Small intestine (tissue), 7 donors: ENCODE measurements around the gene RP2. TPM values are rescaled to one million over a fixed set of nuclear protein-coding genes. Genes with fewer than 3 reads are reported as not detected.

Source experiments
- DNase-seq, 2 donors: peaks; one replicate each; pipeline versions ENCODE4 v3.0.0 to v3.0.0-alpha.2; 2013
- FAIRE-seq: peaks from 2 replicates; lab custom pipeline; 2012; peaks lifted over from hg19 to GRCh38; lab: Jason Lieb, UNC
- H3K27ac ChIP-seq, 3 donors: one replicate each; pipeline ENCODE4 v1.5.1; 2013; ENCODE audit warnings: low read length in 2 of 3, mild to moderate bottlenecking in 2 of 3, control low read depth in 1 of 3, inconsistent platforms in 1 of 3, low read depth in 1 of 3, moderate library complexity in 1 of 3
- H3K27me3 ChIP-seq, 3 donors: one replicate each; pipeline ENCODE4 v1.6.1; 2013; ENCODE audit warnings: low read length in 3 of 3, inconsistent platforms in 1 of 3; ENCODE audit not compliant: control insufficient read depth in 3 of 3, insufficient read depth in 3 of 3
- H3K36me3 ChIP-seq, 3 donors: one replicate each; pipeline ENCODE4 v1.6.1; 2013; ENCODE audit warnings: low read length in 3 of 3, inconsistent platforms in 1 of 3, low read depth in 1 of 3, mild to moderate bottlenecking in 1 of 3, moderate library complexity in 1 of 3; ENCODE audit not compliant: control insufficient read depth in 3 of 3, insufficient read depth in 2 of 3
- H3K4me1 ChIP-seq, 3 donors: one replicate each; pipeline ENCODE4 v1.6.1; 2013; ENCODE audit warnings: low read length in 2 of 3, inconsistent platforms in 1 of 3, low read depth in 1 of 3, mild to moderate bottlenecking in 1 of 3, moderate library complexity in 1 of 3; ENCODE audit not compliant: control insufficient read depth in 3 of 3, insufficient read depth in 2 of 3
- H3K4me3 ChIP-seq, 3 donors: one replicate each; pipeline ENCODE4 v1.5.1; 2013; ENCODE audit warnings: low read length in 3 of 3, control low read depth in 1 of 3, inconsistent platforms in 1 of 3, low read depth in 1 of 3, mild to moderate bottlenecking in 1 of 3, moderate library complexity in 1 of 3
- H3K9me3 ChIP-seq, 2 donors: one replicate each; pipeline ENCODE4 v1.6.1; 2013; ENCODE audit warnings: low read depth in 1 of 2, low read length in 1 of 2; ENCODE audit not compliant: control insufficient read depth in 2 of 2, insufficient read depth in 1 of 2
- WGBS, 3 donors: extraction: QIAGEN DNeasy Blood & Tissue Kit; methylation state at CpG; one replicate each; pipeline ENCODE4 v1.1.7; 2013; 5-methylcytosine and 5-hydroxymethylcytosine counted together
- polyA plus RNA-seq, 4 donors: library from polyadenylated mRNA; stranded (reverse) in 3 of 4; unstranded in 1 of 4; fragments of 200-250 nt in 3 of 4; fragments of 120-200 nt in 1 of 4; gene quantifications; one replicate each; pipeline versions ENCODE4 v1.2.1 to v1.2.3, GENCODE V29; 2013
- donor health status: healthy with polysubstance abuse.
- donor health status: control.
- donor health status: control.
- donor health status: Bipolar disorder and iron deficiency.
- donor health status: healthy.

The RP2 gene
- polyA plus RNA-seq, 4 donors, result 7.7 to 15.9 (median 11.9) TPM

- Histone ChIP-seq H3K4me3 (no peak overlapping the region), H3K36me3 (no peaks in the 10 kb centered on the region), H3K4me1 (no peaks in the 10 kb centered on the region), H3K27ac (no peak overlapping the region), H3K9me3 (no peaks in the 10 kb centered on the region), H3K27me3 (peaks cover 0 to 3% (median 0%) of the 10 kb centered on the region in 3 donors)
- DNase-seq (peak in 1 of 2 donors; percentile 63), FAIRE-seq (no peak)
- WGBS, 3 donors, result 17 to 55% (median 23%) methylated on average over 2 to 3 of the region's 3 CpGs
These were observed 33.7 kb upstream of the RP2 start for GRCh38 chrX:46803140-46803539.

- DNase-seq (no peak), FAIRE-seq (no peak)
These were observed 31.6 kb upstream of the RP2 start for GRCh38 chrX:46805270-46805669.

GRCh38 chrX:46811121-46811520 lies 25.7 kb upstream of the RP2 start:
- DNase-seq, result no peak
- 70 to 88% (median 74%) methylated on average over 1 of the region's 1 CpG for WGBS, 3 donors
- H3K4me3 ChIP-seq, result no peak overlapping the region
- H3K27ac ChIP-seq, result no peak overlapping the region
- no peaks in the 10 kb centered on the region for H3K27me3 ChIP-seq
- H3K4me1 ChIP-seq, result no peaks in the 10 kb centered on the region
- no peaks in the 10 kb centered on the region for H3K36me3 ChIP-seq
- FAIRE-seq, result no peak
- no peaks in the 10 kb centered on the region for H3K9me3 ChIP-seq

More at GRCh38 chrX:46805270-46805669, 31.6 kb upstream of the RP2 start:
- Histone ChIP-seq H3K27ac (no peak overlapping the region), H3K27me3 (peaks cover 0 to 3% (median 0%) of the 10 kb centered on the region in 3 donors), H3K9me3 (no peaks in the 10 kb centered on the region), H3K4me3 (no peak overlapping the region), H3K4me1 (no peaks in the 10 kb centered on the region), H3K36me3 (no peaks in the 10 kb centered on the region)
- 78 to 93% (median 82%) methylated on average over 2 of the region's 2 CpGs for WGBS, 3 donors

DNA sequence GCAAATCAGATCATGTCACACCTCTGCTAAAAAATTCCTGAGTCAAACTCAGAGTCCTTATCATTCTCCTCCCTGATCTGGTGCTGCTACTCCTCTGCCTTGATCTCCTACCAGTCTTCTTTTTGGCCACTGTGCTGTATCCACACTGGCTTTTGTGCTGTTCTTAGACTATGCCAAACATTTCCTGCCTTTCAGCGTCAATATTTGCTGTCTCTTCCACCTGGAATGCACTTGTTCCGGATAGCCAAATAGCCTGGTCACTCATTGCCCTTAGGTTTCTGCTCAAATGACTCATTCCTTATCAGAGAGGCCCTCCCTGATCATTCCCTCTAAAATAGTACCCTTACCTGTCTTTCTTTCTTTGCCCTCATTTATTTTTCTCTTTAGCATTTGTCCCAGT lies 24.4 kb upstream of the RP2 start:
- no peak for DNase-seq
- no peak for FAIRE-seq
- Histone ChIP-seq H3K4me3 (no peak overlapping the region), H3K36me3 (no peaks in the 10 kb centered on the region), H3K27ac (no peak overlapping the region), H3K9me3 (no peaks in the 10 kb centered on the region), H3K27me3 (no peaks in the 10 kb centered on the region), H3K4me1 (no peaks in the 10 kb centered on the region)
- WGBS, 3 donors, result 58 to 74% (median 67%) methylated on average over 2 of the region's 2 CpGs

GRCh38 chrX:46814966-46815365 lies 21.9 kb upstream of the RP2 start:
- Histone ChIP-seq H3K27ac (no peak overlapping the region), H3K4me1 (no peaks in the 10 kb centered on the region), H3K36me3 (no peaks in the 10 kb centered on the region), H3K9me3 (no peaks in the 10 kb centered on the region), H3K27me3 (no peaks in the 10 kb centered on the region), H3K4me3 (no peak overlapping the region)
- FAIRE-seq (no peak), DNase-seq (peak in 1 of 2 donors; percentile 25)
- WGBS, 3 donors, result 80 to 91% (median 81%) methylated on average over 7 of the region's 7 CpGs

- H3K27me3 ChIP-seq, result no peaks in the 10 kb centered on the region
- DNase-seq (no peak), FAIRE-seq (no peak)
- WGBS, 3 donors, result 84 to 86% (median 85%) methylated on average over 5 of the region's 5 CpGs
- H3K36me3 ChIP-seq, result no peaks in the 10 kb centered on the region
- H3K9me3 ChIP-seq, result no peaks in the 10 kb centered on the region
- no peak overlapping the region for H3K27ac ChIP-seq
- H3K4me3 ChIP-seq, result no peak overlapping the region
- no peaks in the 10 kb centered on the region for H3K4me1 ChIP-seq
These were observed 17.7 kb upstream of the RP2 start for GRCh38 chrX:46819136-46819535.

DNA sequence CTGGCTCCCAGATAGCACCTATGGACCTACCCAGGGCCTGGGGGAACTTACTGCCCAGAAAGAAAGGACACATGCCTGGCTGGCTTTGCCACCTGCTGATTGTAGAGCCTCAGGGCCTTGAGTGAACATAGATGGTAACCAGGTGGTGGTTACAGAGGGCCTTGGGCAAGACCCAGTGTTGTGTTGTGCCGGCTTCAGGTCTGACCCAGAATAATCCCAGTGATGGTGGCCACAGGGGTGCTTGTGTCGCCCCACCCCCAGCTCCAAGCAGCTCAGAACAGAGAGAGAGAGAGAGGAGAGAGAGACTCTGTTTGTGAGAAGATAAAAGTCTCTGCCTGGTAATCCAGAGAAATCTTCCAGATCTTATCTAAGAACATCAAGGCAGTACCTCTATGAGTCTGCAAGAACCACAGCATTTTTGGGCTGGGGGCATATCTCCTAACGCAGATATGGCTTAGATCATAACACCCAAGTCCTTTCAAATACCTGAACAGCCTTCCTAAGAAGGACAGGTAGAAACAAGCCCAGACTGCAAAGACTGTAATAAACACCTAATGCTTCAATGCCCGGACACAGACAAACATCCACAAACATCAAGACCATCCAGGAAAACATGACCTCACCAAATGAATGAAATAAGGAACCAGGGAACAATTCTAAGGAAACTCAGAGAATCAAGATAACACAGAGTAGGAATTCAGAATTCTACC lies 16.3 kb upstream of the RP2 start:
- Histone ChIP-seq H3K9me3 (no peaks in the 10 kb centered on the region), H3K27ac (no peak overlapping the region), H3K36me3 (no peaks in the 10 kb centered on the region), H3K27me3 (no peaks in the 10 kb centered on the region), H3K4me3 (no peak overlapping the region), H3K4me1 (no peaks in the 10 kb centered on the region)
- DNase-seq (no peak), FAIRE-seq (no peak)
- 75 to 95% (median 94%) methylated on average over 3 to 4 of the region's 4 CpGs for WGBS, 3 donors

- no peak for FAIRE-seq
- Histone ChIP-seq H3K36me3 (no peaks in the 10 kb centered on the region), H3K9me3 (no peaks in the 10 kb centered on the region), H3K27ac (no peak overlapping the region), H3K27me3 (no peaks in the 10 kb centered on the region), H3K4me3 (no peak overlapping the region), H3K4me1 (no peaks in the 10 kb centered on the region)
- no peak for DNase-seq
- 45 to 72% (median 57%) methylated on average over 2 of the region's 2 CpGs for WGBS, 3 donors
These were observed 13.4 kb upstream of the RP2 start for GRCh38 chrX:46823481-46823880.
